Right ventricle myocardium inferior (tissue), 1 donor: ENCODE data around the gene VSX1. TPM values are rescaled to one million over a fixed set of nuclear protein-coding genes. Genes with fewer than 3 reads are reported as not detected.

Experiments used
- ATAC-seq: fragments of 200-7000 bp; cut with Tn5 transposase; one replicate; pipeline ENCODE4 v1.9.1; 2020; ENCODE audit warnings: mild to moderate bottlenecking, moderate library complexity
- DNase-seq: peaks from one replicate; pipeline ENCODE4 v3.0.0; 2021; ENCODE audit errors: missing footprints
- intact Hi-C: fragments of 100-400 bp; cut with DNase I; formaldehyde crosslinking; loops from one replicate; pipeline ENCODE4 v1.11.0; 2022
- total RNA-seq: library from RNA; stranded (reverse); fragmentation: NEBNext Ultra II Directional; extraction: Animal tissue kit (Norgen Biotek cat#: 25700); gene quantifications from one replicate; pipeline ENCODE4 v1.2.1, GENCODE V29; 2021
- donor health status: DM: no; HTN: yes; CAD: no; lungs with severe emphysema.

Gene VSX1
- total RNA-seq, 1 donor from 2014 or later = 0.14 TPM

- ATAC-seq (peak; percentile 12), DNase-seq (no peak)
These were observed 33.4 kb downstream of the VSX1 start for GRCh38 chr20:25048519-25048952.

GRCh38 chr20:25047766-25048165, 34.2 kb downstream of the VSX1 start:
- intact Hi-C loops = no loop called here
- ATAC-seq = no peak
- no peak for DNase-seq

More at GRCh38 chr20:25048519-25048952, 33.4 kb downstream of the VSX1 start:
- intact Hi-C loops = no loop called here

- no peak for ATAC-seq
- DNase-seq = no peak
- intact Hi-C loops = no loop called here
These were observed 34.9 kb downstream of the VSX1 start for GRCh38 chr20:25046736-25047666.

- intact Hi-C loops = no loop called here
- ATAC-seq (peak; percentile 75), DNase-seq (peak; percentile 81)
These were observed 35.7 kb downstream of the VSX1 start for GRCh38 chr20:25046181-25046641.

- ATAC-seq (no peak), DNase-seq (no peak)
- intact Hi-C loops = no loop called here
These were observed 36.6 kb downstream of the VSX1 start for GRCh38 chr20:25045343-25045712.

GRCh38 chr20:25044660-25045342, 37.1 kb downstream of the VSX1 start:
- ATAC-seq (peak; percentile 45), DNase-seq (no peak)
- intact Hi-C loops = no loop called here

- DNase-seq (no peak), ATAC-seq (no peak)
- intact Hi-C loops = no loop called here
These were observed 37.7 kb downstream of the VSX1 start for GRCh38 chr20:25044261-25044560.

- DNase-seq (no peak), ATAC-seq (no peak)
- intact Hi-C loops = loop anchor here (1.0 kb wide), 1 partner anchor 11 kb away; no protein-coding TSS in a partner anchor
These were observed 38.3 kb downstream of the VSX1 start for GRCh38 chr20:25043499-25044260.

- ATAC-seq = peak; percentile 26
- DNase-seq = peak; percentile 85
- intact Hi-C loops = loop anchor here (1.0 kb wide), 1 partner anchor 11 kb away; no protein-coding TSS in a partner anchor
These were observed 39.1 kb downstream of the VSX1 start for GRCh38 chr20:25042531-25043498.

GRCh38 chr20:25041813-25042530, 40.0 kb downstream of the VSX1 start:
- intact Hi-C loops = no loop called here
- no peak for ATAC-seq
- no peak for DNase-seq

GRCh38 chr20:25040438-25040831, 41.5 kb downstream of the VSX1 start:
- intact Hi-C loops = no loop called here
- no peak for DNase-seq

GRCh38 chr20:25039697-25040437, 42.1 kb downstream of the VSX1 start:
- intact Hi-C loops = loop anchor here (2.0 kb wide), 1 partner anchor 17 kb away; no protein-coding TSS in a partner anchor
- DNase-seq = peak; percentile 90
- ATAC-seq = peak; percentile 85

More at GRCh38 chr20:25040438-25040831, 41.5 kb downstream of the VSX1 start:
- peak; percentile 24 for ATAC-seq

GRCh38 chr20:25038591-25039015, 43.3 kb downstream of the VSX1 start:
- DNase-seq (no peak), ATAC-seq (no peak)
- intact Hi-C loops = loop anchor here (2.0 kb wide), 1 partner anchor 18 kb away; no protein-coding TSS in a partner anchor

GRCh38 chr20:25038103-25038410, 43.9 kb downstream of the VSX1 start:
- intact Hi-C loops = loop anchor here (2.0 kb wide), 1 partner anchor 19 kb away; no protein-coding TSS in a partner anchor
- ATAC-seq (no peak), DNase-seq (no peak)

- intact Hi-C loops = loop anchor here (2.0 kb wide), 1 partner anchor 19 kb away; no protein-coding TSS in a partner anchor
- DNase-seq (no peak), ATAC-seq (no peak)
These were observed 44.4 kb downstream of the VSX1 start for GRCh38 chr20:25037288-25038102.
